CD4-positive, alpha-beta T cell treated with Interleukin-2 at 100 ng/mL for 4 hours (primary cell): Measurements from ENCODE around the gene COBLL1.

Source experiments
- DNase-seq: peaks from one replicate; pipeline ENCODE4 v3.0.0-alpha.2; 2020; ENCODE audit warnings: low spot score

The COBLL1 gene

GRCh38 chr2:164754157-164755093, 87.2 kb downstream of the COBLL1 start:
- DNase-seq, result no peak

GRCh38 chr2:164752956-164753355, 88.7 kb downstream of the COBLL1 start:
- no peak for DNase-seq

GRCh38 chr2:164747783-164748433, 93.7 kb downstream of the COBLL1 start:
- no peak for DNase-seq

GRCh38 chr2:164747140-164747539, 94.5 kb downstream of the COBLL1 start:
- DNase-seq, result no peak

- no peak for DNase-seq
These were observed 94.9 kb downstream of the COBLL1 start for GRCh38 chr2:164746713-164747112.

- no peak for DNase-seq
These were observed 96.4 kb downstream of the COBLL1 start for GRCh38 chr2:164745012-164745797.

- DNase-seq, result no peak
These were observed 98.8 kb downstream of the COBLL1 start for GRCh38 chr2:164742738-164743317.

- DNase-seq, result no peak
These were observed 101.7 kb downstream of the COBLL1 start for GRCh38 chr2:164739966-164740365.

- peak; percentile 2 for DNase-seq
These were observed 104.0 kb downstream of the COBLL1 start for GRCh38 chr2:164737612-164738081.

- no peak for DNase-seq
These were observed 106.2 kb downstream of the COBLL1 start for GRCh38 chr2:164735309-164735919.

GRCh38 chr2:164734196-164734595, 107.4 kb downstream of the COBLL1 start:
- no peak for DNase-seq

- DNase-seq, result no peak
These were observed 116.1 kb downstream of the COBLL1 start for GRCh38 chr2:164725542-164725941.

GRCh38 chr2:164722616-164723338, 118.8 kb downstream of the COBLL1 start:
- DNase-seq, result no peak

GRCh38 chr2:164721430-164721829, 120.2 kb downstream of the COBLL1 start:
- DNase-seq, result no peak

- no peak for DNase-seq
These were observed 121.4 kb downstream of the COBLL1 start for GRCh38 chr2:164719996-164720941.

- DNase-seq, result no peak
These were observed 124.4 kb downstream of the COBLL1 start for GRCh38 chr2:164717000-164717803.

- no peak for DNase-seq
These were observed 127.2 kb downstream of the COBLL1 start for GRCh38 chr2:164714471-164714870.

GRCh38 chr2:164711766-164712138, 129.9 kb downstream of the COBLL1 start:
- DNase-seq, result no peak
